Calu3 (cell line): ENCODE measurements around the gene PTGER1. TPM values are rescaled to one million over a fixed set of nuclear protein-coding genes. Genes with fewer than 3 reads are reported as not detected.

Experiments used
- BruUV-seq: library from RNA; stranded (reverse); fragments of 400-500 nt; replicated peaks from 2 replicates; lab custom pipeline; 2021; lab: Mats Ljungman, UMichigan
- CTCF ChIA-PET: fragments of 300-600 bp; sonication (Branson Sonifier 250); formaldehyde crosslinking; loops from one replicate; lab custom pipeline; 2022; ENCODE audit warnings: antibody characterized with exemption; lab: Charles Lee
- DNase-seq: peaks from one replicate; pipeline ENCODE4 v3.0.0; 2022
- H3K27ac Mint-ChIP-seq: one replicate; pipeline ENCODE4 v1.8.0; 2022; ENCODE audit warnings: mixed read lengths; ENCODE audit not compliant: unreplicated experiment
- H3K27me3 Mint-ChIP-seq: one replicate; pipeline ENCODE4 v1.8.0; 2022; ENCODE audit warnings: mixed read lengths; ENCODE audit not compliant: unreplicated experiment
- H3K36me3 Mint-ChIP-seq: one replicate; pipeline ENCODE4 v1.8.0; 2022; ENCODE audit warnings: mild to moderate bottlenecking, moderate library complexity, mixed read lengths; ENCODE audit not compliant: insufficient read depth, unreplicated experiment
- H3K4me1 Mint-ChIP-seq: one replicate; pipeline ENCODE4 v1.8.0; 2022; ENCODE audit warnings: mild to moderate bottlenecking, low read depth, mixed read lengths; ENCODE audit not compliant: unreplicated experiment
- H3K4me3 Mint-ChIP-seq: one replicate; pipeline ENCODE4 v1.8.0; 2022; ENCODE audit warnings: mild to moderate bottlenecking, low read depth, moderate library complexity, mixed read lengths; ENCODE audit not compliant: unreplicated experiment
- H3K9me3 Mint-ChIP-seq: one replicate; pipeline ENCODE4 v1.8.0; 2022; ENCODE audit warnings: low read depth, mixed read lengths; ENCODE audit not compliant: unreplicated experiment
- CTCF ChIP-seq: fragments of 200-600 bp; IDR thresholded peaks from one replicate; pipeline ENCODE4 v1.8.0; 2022; ENCODE audit warnings: antibody characterized with exemption; ENCODE audit not compliant: unreplicated experiment
- intact Hi-C: fragments of 100-400 bp; cut with micrococcal nuclease; formaldehyde crosslinking; loops from one replicate; pipeline ENCODE4 v1.10.0; 2022; ENCODE audit not compliant: unreplicated experiment
- total RNA-seq: library from RNA; stranded (reverse); gene quantifications from 2 replicates; pipeline ENCODE4 v1.2.3, GENCODE V29; 2022

PTGER1 gene
- total RNA-seq, 1 experiment from 2014 or later, result 1.3 TPM

GRCh38 chr19:14479975-14480699, 5.0 kb upstream of the PTGER1 start:
- CTCF ChIA-PET, result no interaction called here
- Mint-ChIP-seq H3K27ac (no peak overlapping the region), H3K4me1 (peaks cover 13% of the 10 kb centered on the region), H3K4me3 (no peak overlapping the region), H3K27me3 (no peaks in the 10 kb centered on the region), H3K9me3 (no peaks in the 10 kb centered on the region), H3K36me3 (peaks cover 51% of the 10 kb centered on the region)
- TF ChIP-seq CTCF, result peak; percentile 77
- intact Hi-C loops, result no loop called here
- no TSS peak for BruUV-seq
- DNase-seq, result peak; percentile 38

- no TSS peak for BruUV-seq
- DNase-seq, result no peak
- no peaks in the 10 kb centered on the region for H3K9me3 Mint-ChIP-seq
- TF ChIP-seq CTCF, result no peak
- H3K27ac Mint-ChIP-seq, result no peak overlapping the region
- intact Hi-C loops, result no loop called here
- CTCF ChIA-PET, result no interaction called here
- no peak overlapping the region for H3K4me3 Mint-ChIP-seq
- peaks cover 55% of the 10 kb centered on the region for H3K36me3 Mint-ChIP-seq
- H3K27me3 Mint-ChIP-seq, result no peaks in the 10 kb centered on the region
- H3K4me1 Mint-ChIP-seq, result peaks cover 13% of the 10 kb centered on the region
Observed at GRCh38 chr19:14479309-14479974, 4.3 kb upstream of the PTGER1 start.

GRCh38 chr19:14478113-14478545, 3.0 kb upstream of the PTGER1 start:
- Mint-ChIP-seq H3K4me3 (no peak overlapping the region), H3K27me3 (no peaks in the 10 kb centered on the region), H3K4me1 (peaks cover 13% of the 10 kb centered on the region), H3K9me3 (no peaks in the 10 kb centered on the region), H3K36me3 (peaks cover 50% of the 10 kb centered on the region), H3K27ac (no peak overlapping the region)
- intact Hi-C loops, result no loop called here
- TSS peak; percentile 90 for BruUV-seq
- DNase-seq, result no peak
- CTCF ChIA-PET, result no interaction called here
- no peak for TF ChIP-seq CTCF

GRCh38 chr19:14477418-14478112, 2.4 kb upstream of the PTGER1 start:
- Mint-ChIP-seq H3K36me3 (peaks cover 50% of the 10 kb centered on the region), H3K27ac (no peak overlapping the region), H3K9me3 (no peaks in the 10 kb centered on the region), H3K4me1 (peaks cover 13% of the 10 kb centered on the region), H3K4me3 (no peak overlapping the region), H3K27me3 (no peaks in the 10 kb centered on the region)
- intact Hi-C loops, result no loop called here
- no peak for DNase-seq
- CTCF ChIA-PET, result no interaction called here
- no peak for TF ChIP-seq CTCF
- BruUV-seq, result no TSS peak
